GM18526 (cell line): ENCODE measurements around the gene SMAP2.
A peak's percentile ranks its signal among the peaks of the same experiment; 100 is the strongest.

ENCODE experiments used
- POLR2A ChIP-seq: IDR thresholded peaks from 3 replicates; pipeline ENCODE4 v1.6.1; 2011; ENCODE audit not compliant: insufficient read length; ENCODE audit errors: extremely low read depth

Gene SMAP2

GRCh38 chr1:40373323-40374283 is at the start of gene SMAP2:
Gene SMAP2 (plus strand): TSS chr1:40373727. CDS start chr1:40374121, 394 bp downstream.
- peak; percentile 73 for TF ChIP-seq POLR2A

GRCh38 chr1:40332695-40333094 is 40.8 kb upstream of the SMAP2 start:
- no peak for TF ChIP-seq POLR2A

- TF ChIP-seq POLR2A: no peak
Observed at GRCh38 chr1:40337443-40337842, 36.1 kb upstream of the SMAP2 start.

GRCh38 chr1:40338745-40339419 is 34.6 kb upstream of the SMAP2 start:
- TF ChIP-seq POLR2A: no peak

- no peak for TF ChIP-seq POLR2A
Observed at GRCh38 chr1:40339420-40340323, 33.9 kb upstream of the SMAP2 start.

GRCh38 chr1:40341491-40342380 is 31.8 kb upstream of the SMAP2 start:
- TF ChIP-seq POLR2A: no peak

- TF ChIP-seq POLR2A: no peak
Observed at GRCh38 chr1:40344597-40344996, 28.9 kb upstream of the SMAP2 start.

- no peak for TF ChIP-seq POLR2A
Observed at GRCh38 chr1:40350391-40350790, 23.1 kb upstream of the SMAP2 start.

GRCh38 chr1:40351124-40351523 is 22.4 kb upstream of the SMAP2 start:
- TF ChIP-seq POLR2A: no peak

GRCh38 chr1:40352126-40352525 is 21.4 kb upstream of the SMAP2 start:
- TF ChIP-seq POLR2A: no peak

- TF ChIP-seq POLR2A: no peak
Observed at GRCh38 chr1:40353082-40353481, 20.4 kb upstream of the SMAP2 start.

GRCh38 chr1:40357625-40358024 is 15.9 kb upstream of the SMAP2 start:
- TF ChIP-seq POLR2A: no peak

- TF ChIP-seq POLR2A: no peak
Observed at GRCh38 chr1:40360631-40361030, 12.9 kb upstream of the SMAP2 start.

- no peak for TF ChIP-seq POLR2A
Observed at GRCh38 chr1:40361201-40361600, 12.3 kb upstream of the SMAP2 start.

GRCh38 chr1:40361637-40362036 is 11.9 kb upstream of the SMAP2 start:
- TF ChIP-seq POLR2A: no peak

- no peak for TF ChIP-seq POLR2A
Observed at GRCh38 chr1:40362199-40362598, 11.3 kb upstream of the SMAP2 start.
